ENCODE measurements around the gene ARAF. TPM values are rescaled to one million over a fixed set of nuclear protein-coding genes. Genes with fewer than 3 reads are reported as not detected.
A peak's percentile ranks its signal among the peaks of the same experiment; 100 is the strongest.

Gene ARAF
- total RNA-seq, 1 donor from 2014 or later, result 60.5 TPM

GRCh38 chrX:47610511-47610910 lies 49.5 kb downstream of the ARAF start:
- intact Hi-C loops (cut with DNase I), result no loop called here
- no peak for ATAC-seq
- DNase-seq (ENCODE audit: low spot score), result no peak

GRCh38 chrX:47611489-47611888 lies 50.5 kb downstream of the ARAF start:
- intact Hi-C loops (cut with DNase I), result no loop called here
- DNase-seq (ENCODE audit: low spot score) (no peak), ATAC-seq (no peak)

GRCh38 chrX:47611926-47612325 lies 50.9 kb downstream of the ARAF start:
- intact Hi-C loops (cut with DNase I), result no loop called here
- DNase-seq (ENCODE audit: low spot score) (no peak), ATAC-seq (no peak)

- intact Hi-C loops (cut with DNase I), result no loop called here
- DNase-seq (ENCODE audit: low spot score) (no peak), ATAC-seq (no peak)
These were observed 51.4 kb downstream of the ARAF start for GRCh38 chrX:47612418-47612817.

GRCh38 chrX:47613082-47613481 lies 52.1 kb downstream of the ARAF start:
- no peak for ATAC-seq

GRCh38 chrX:47614618-47615017 lies 53.6 kb downstream of the ARAF start:
- DNase-seq (ENCODE audit: low spot score) (peak; percentile 39), ATAC-seq (no peak)
- intact Hi-C loops (cut with DNase I), result no loop called here

More at GRCh38 chrX:47613082-47613481, 52.1 kb downstream of the ARAF start:
- intact Hi-C loops (cut with DNase I), result no loop called here
- DNase-seq (ENCODE audit: low spot score), result no peak

- intact Hi-C loops (cut with DNase I), result no loop called here
- no peak for DNase-seq (ENCODE audit: low spot score)
- ATAC-seq, result no peak
These were observed 58.0 kb downstream of the ARAF start for GRCh38 chrX:47618923-47619485.

- peak; percentile 88 for DNase-seq (ENCODE audit: low spot score)
- peak; percentile 96 for ATAC-seq
- intact Hi-C loops (cut with DNase I), result no loop called here
These were observed 58.7 kb downstream of the ARAF start, which contains the start of gene SYN1 for GRCh38 chrX:47619486-47620302. Gene SYN1, minus strand, starts transcription at chrX:47619857. Its CDS starts 129 bp downstream, at chrX:47619728.

- ATAC-seq, result no peak
- intact Hi-C loops (cut with DNase I), result no loop called here
- no peak for DNase-seq (ENCODE audit: low spot score)
These were observed 59.3 kb downstream of the ARAF start for GRCh38 chrX:47620303-47620685.

Small RNAs within 50 kb of the gene (microRNA-seq; reads per million reads assigned to microRNA genes)
- gene MIR4769, result not detected

Other genes with a start within 250 kb of the ARAF start
- gene ZNF157, start 190.6 kb upstream of the ARAF start, total RNA-seq, result 0.71 TPM
- gene ZNF41, start 78.0 kb upstream of the ARAF start, total RNA-seq, result 11.6 TPM
- gene TIMP1, start 21.2 kb downstream of the ARAF start, total RNA-seq, result 288 TPM
- gene SYN1, start 58.7 kb downstream of the ARAF start, total RNA-seq, result 2.9 TPM
- 7.3 TPM for gene CFP, start 68.7 kb downstream of the ARAF start, total RNA-seq
- gene ELK1, start 89.4 kb downstream of the ARAF start, total RNA-seq, result 24.1 TPM
- gene UXT, start 98.0 kb downstream of the ARAF start, total RNA-seq, result 65.3 TPM